Bronchial epithelial cell (primary cell): ENCODE measurements around the gene VDAC2. TPM values are rescaled to one million over a fixed set of nuclear protein-coding genes. Genes with fewer than 3 reads are reported as not detected.
A peak's percentile ranks its signal among the peaks of the same experiment; 100 is the strongest.

ENCODE experiments used
- DNase-seq: peaks from one replicate; pipeline ENCODE4 v3.0.0-alpha.2; 2010; ENCODE audit warnings: low read depth
- FAIRE-seq: peaks from 2 replicates; lab custom pipeline; 2011; peaks lifted over from hg19 to GRCh38; lab: Jason Lieb, UNC
- H3K27me3 ChIP-seq: 2 replicates; pipeline ENCODE4 v1.5.1; 2011; ENCODE audit warnings: low read length; ENCODE audit not compliant: control insufficient read depth, insufficient read depth
- H3K36me3 ChIP-seq: 2 replicates; pipeline ENCODE4 v1.5.1; 2011; ENCODE audit warnings: low read length; ENCODE audit not compliant: control insufficient read depth, insufficient read depth
- H3K4me3 ChIP-seq: 2 replicates; pipeline ENCODE4 v1.5.1; 2011; ENCODE audit warnings: mild to moderate bottlenecking, low read depth, low read length, control low read depth
- CTCF ChIP-seq: IDR thresholded peaks from 2 replicates; pipeline ENCODE4 v1.5.1; 2011; ENCODE audit warnings: mild to moderate bottlenecking, moderate library complexity, low read length, control low read depth, inconsistent platforms; ENCODE audit not compliant: insufficient read depth, severe bottlenecking
- total RNA-seq: library from RNA; depleted of rRNA; stranded (reverse); fragments of >200 nt; gene quantifications from 2 replicates; pipeline ENCODE4 v1.2.1, GENCODE V29; 2014

The VDAC2 gene
- total RNA-seq, 1 donor from 2014 or later, result 270 TPM

- H3K27me3 ChIP-seq, result no peaks in the 10 kb centered on the region
- DNase-seq (no peak), FAIRE-seq (no peak)
- peaks cover 2% of the 10 kb centered on the region for H3K36me3 ChIP-seq
- no peak overlapping the region for H3K4me3 ChIP-seq
- TF ChIP-seq CTCF, result no peak
Measured at GRCh38 chr10:75175046-75175445, 35.5 kb upstream of the VDAC2 start.

- Histone ChIP-seq H3K4me3 (no peak overlapping the region), H3K36me3 (peaks cover 2% of the 10 kb centered on the region), H3K27me3 (no peaks in the 10 kb centered on the region)
- FAIRE-seq (peak; percentile 50), DNase-seq (no peak)
- no peak for TF ChIP-seq CTCF
Measured at GRCh38 chr10:75176046-75176445, 34.5 kb upstream of the VDAC2 start.

GRCh38 chr10:75176736-75177135 is 33.9 kb upstream of the VDAC2 start:
- Histone ChIP-seq H3K27me3 (no peaks in the 10 kb centered on the region), H3K4me3 (no peak overlapping the region), H3K36me3 (peaks cover 2% of the 10 kb centered on the region)
- DNase-seq, result no peak
- no peak for FAIRE-seq
- no peak for TF ChIP-seq CTCF

- H3K4me3 ChIP-seq, result no peak overlapping the region
- no peak for TF ChIP-seq CTCF
- no peak for DNase-seq
- no peaks in the 10 kb centered on the region for H3K27me3 ChIP-seq
- H3K36me3 ChIP-seq, result peaks cover 2% of the 10 kb centered on the region
- no peak for FAIRE-seq
Measured at GRCh38 chr10:75179657-75180177, 30.9 kb upstream of the VDAC2 start.

GRCh38 chr10:75180592-75180991 is 30.0 kb upstream of the VDAC2 start:
- no peak overlapping the region for H3K4me3 ChIP-seq
- no peak for FAIRE-seq
- H3K27me3 ChIP-seq, result no peaks in the 10 kb centered on the region
- no peak for DNase-seq
- H3K36me3 ChIP-seq, result peaks cover 2% of the 10 kb centered on the region
- no peak for TF ChIP-seq CTCF

- Histone ChIP-seq H3K36me3 (peaks cover 2% of the 10 kb centered on the region), H3K27me3 (no peaks in the 10 kb centered on the region), H3K4me3 (no peak overlapping the region)
- TF ChIP-seq CTCF, result no peak
- DNase-seq, result no peak
- FAIRE-seq, result no peak
Measured at GRCh38 chr10:75181073-75181472, 29.5 kb upstream of the VDAC2 start.
